ENCODE measurements around the gene GABRB1.

GABRB1 gene

GRCh38 chr4:47224361-47224760 is 193.0 kb downstream of the GABRB1 start (continued):
- no peak for TF ChIP-seq ZNF518A (tag by site-specific recombination; conservative IDR thresholded peaks at IDR 0.05; ENCODE audit: low read depth)

- TF ChIP-seq ZNF335 (tag by site-specific recombination; conservative IDR thresholded peaks at IDR 0.05) (no peak), ZNF660 (tag by site-specific recombination; IDR thresholded peaks at IDR 0.05) (no peak), ZEB2 (tag by site-specific recombination; IDR thresholded peaks at IDR 0.05) (no peak), ZNF555 (tag by site-specific recombination; conservative IDR thresholded peaks at IDR 0.05) (no peak), ZNF529 (tag by site-specific recombination; IDR thresholded peaks at IDR 0.05; ENCODE audit: insufficient replicate concordance) (no peak), ZNF701 (tag by site-specific recombination; IDR thresholded peaks at IDR 0.05) (no peak), ZNF488 (tag by site-specific recombination; IDR thresholded peaks at IDR 0.05) (no peak), ZBTB8A (tag by site-specific recombination; IDR thresholded peaks at IDR 0.05) (no peak), ZNF426 (tag by site-specific recombination; IDR thresholded peaks at IDR 0.05) (no peak), ZNF266 (tag by site-specific recombination; IDR thresholded peaks at IDR 0.05; ENCODE audit: low read depth) (no peak), ZIC2 (tag by site-specific recombination; IDR thresholded peaks at IDR 0.05) (no peak), ZNF639 (tag by site-specific recombination; IDR thresholded peaks at IDR 0.05) (no peak), ZNF768 (tag by site-specific recombination; IDR thresholded peaks at IDR 0.05) (no peak), ZNF585B (tag by site-specific recombination; IDR thresholded peaks at IDR 0.05) (no peak), ZNF19 (tag by site-specific recombination; IDR thresholded peaks at IDR 0.05; ENCODE audit: low read depth) (no peak), ZNF37A (tag by site-specific recombination; IDR thresholded peaks at IDR 0.05) (no peak), ZNF10 (tag by site-specific recombination; IDR thresholded peaks at IDR 0.05) (no peak)
These were observed 204.4 kb downstream of the GABRB1 start for GRCh38 chr4:47235721-47236120.

GRCh38 chr4:47238667-47239066 is 207.3 kb downstream of the GABRB1 start:
- no peak for TF ChIP-seq AEBP2 (tag by site-specific recombination; IDR thresholded peaks at IDR 0.05; ENCODE audit: borderline replicate concordance)
- TF ChIP-seq ZNF133 (tag by site-specific recombination; IDR thresholded peaks at IDR 0.05) = no peak
- TF ChIP-seq HOXA7 (CRISPR knock-in tag; IDR thresholded peaks at IDR 0.05; ENCODE audit: borderline replicate concordance) = no peak
- no peak for TF ChIP-seq ZNF624 (tag by site-specific recombination; IDR thresholded peaks at IDR 0.05)
- no peak for TF ChIP-seq ZNF747 (tag by site-specific recombination; IDR thresholded peaks at IDR 0.05)
- no peak for TF ChIP-seq ZNF660 (tag by site-specific recombination; IDR thresholded peaks at IDR 0.05)
- TF ChIP-seq KLF9 (tag by site-specific recombination; IDR thresholded peaks at IDR 0.05; ENCODE audit: low read depth) = no peak
- no peak for TF ChIP-seq ZNF521 (tag by site-specific recombination; IDR thresholded peaks at IDR 0.05)
- no peak for TF ChIP-seq ZNF776 (tag by site-specific recombination; IDR thresholded peaks at IDR 0.05; ENCODE audit: borderline replicate concordance)
- ChIA-PET POLR2A (no interaction called here), CTCF (interaction anchor here (0.6 kb wide), 1 partner anchor 144 kb away, joined by 3 read pairs; no protein-coding TSS in a partner anchor)
- H3K4me1 ChIP-seq (ENCODE audit: control insufficient read depth, insufficient read depth, low read length) = no peaks in the 10 kb centered on the region
- no peak overlapping the region for H3K4me3 ChIP-seq (ENCODE audit: low read depth, low read length)
- H3K9me3 ChIP-seq (ENCODE audit: control insufficient read depth, insufficient read depth, low read depth, low read length) = no peaks in the 10 kb centered on the region
- no peak overlapping the region for H3K27ac ChIP-seq (ENCODE audit: extremely low read depth, low read depth, low read length)
- no peaks in the 10 kb centered on the region for H3K36me3 ChIP-seq (ENCODE audit: control insufficient read depth in 2 of 2, insufficient read depth in 1 of 2, low read length in 2 of 2)

More at GRCh38 chr4:47235721-47236120, 204.4 kb downstream of the GABRB1 start:
- Histone ChIP-seq H3K27ac (ENCODE audit: extremely low read depth, low read depth, low read length) (no peak overlapping the region), H3K4me3 (ENCODE audit: low read depth, low read length) (no peak overlapping the region), H3K4me1 (ENCODE audit: control insufficient read depth, insufficient read depth, low read length) (no peaks in the 10 kb centered on the region), H3K36me3 (ENCODE audit: control insufficient read depth in 2 of 2, insufficient read depth in 1 of 2, low read length in 2 of 2) (no peaks in the 10 kb centered on the region), H3K9me3 (ENCODE audit: control insufficient read depth, insufficient read depth, low read depth, low read length) (no peaks in the 10 kb centered on the region)
- ChIA-PET CTCF (interaction anchor here (0.6 kb wide), 1 partner anchor 178 kb away, joined by 5 read pairs; no protein-coding TSS in a partner anchor), POLR2A (no interaction called here)
